ENCODE measurements around the gene CABLES2. TPM values are rescaled to one million over a fixed set of nuclear protein-coding genes. Genes with fewer than 3 reads are reported as not detected.

CABLES2 gene, protein sequence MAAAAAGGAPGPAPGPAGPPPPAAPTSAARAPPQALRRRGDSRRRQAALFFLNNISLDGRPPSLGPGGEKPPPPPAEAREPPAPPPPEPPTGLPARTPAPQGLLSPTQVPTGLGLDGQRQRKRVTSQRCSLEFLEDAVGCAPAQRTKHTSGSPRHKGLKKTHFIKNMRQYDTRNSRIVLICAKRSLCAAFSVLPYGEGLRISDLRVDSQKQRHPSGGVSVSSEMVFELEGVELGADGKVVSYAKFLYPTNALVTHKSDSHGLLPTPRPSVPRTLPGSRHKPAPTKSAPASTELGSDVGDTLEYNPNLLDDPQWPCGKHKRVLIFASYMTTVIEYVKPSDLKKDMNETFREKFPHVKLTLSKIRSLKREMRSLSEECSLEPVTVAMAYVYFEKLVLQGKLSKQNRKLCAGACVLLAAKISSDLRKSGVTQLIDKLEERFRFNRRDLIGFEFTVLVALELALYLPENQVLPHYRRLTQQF
- total RNA-seq (2021) (7.5 to 10.6 TPM (median 9.2 TPM) in 3 replicates), Bru-seq, nascent RNA (percentile 39 among the genes with signal in this experiment)
- long read RNA-seq, experiment 1, transcript CABLES2-201 (10 exons, 3,785 nt), result major isoform, 62 of 71 reads
- long read RNA-seq, experiment 1, partial matches to known transcripts, result 6 of 71 reads
- long read RNA-seq, experiment 1, other reads (novel, unspliced or antisense), result 3 of 71 reads
- long read RNA-seq, experiment 2, transcript CABLES2-201 (10 exons, 3,785 nt), result major isoform, 7 of 23 reads
- long read RNA-seq, experiment 2, partial matches to known transcripts, result 2 of 23 reads
- long read RNA-seq, experiment 2, other reads (novel, unspliced or antisense), result 14 of 23 reads
- long read RNA-seq, experiment 3, partial matches to known transcripts, result 0 of 1 reads
- long read RNA-seq, experiment 3, other reads (novel, unspliced or antisense), result 1 of 1 reads

DNA sequence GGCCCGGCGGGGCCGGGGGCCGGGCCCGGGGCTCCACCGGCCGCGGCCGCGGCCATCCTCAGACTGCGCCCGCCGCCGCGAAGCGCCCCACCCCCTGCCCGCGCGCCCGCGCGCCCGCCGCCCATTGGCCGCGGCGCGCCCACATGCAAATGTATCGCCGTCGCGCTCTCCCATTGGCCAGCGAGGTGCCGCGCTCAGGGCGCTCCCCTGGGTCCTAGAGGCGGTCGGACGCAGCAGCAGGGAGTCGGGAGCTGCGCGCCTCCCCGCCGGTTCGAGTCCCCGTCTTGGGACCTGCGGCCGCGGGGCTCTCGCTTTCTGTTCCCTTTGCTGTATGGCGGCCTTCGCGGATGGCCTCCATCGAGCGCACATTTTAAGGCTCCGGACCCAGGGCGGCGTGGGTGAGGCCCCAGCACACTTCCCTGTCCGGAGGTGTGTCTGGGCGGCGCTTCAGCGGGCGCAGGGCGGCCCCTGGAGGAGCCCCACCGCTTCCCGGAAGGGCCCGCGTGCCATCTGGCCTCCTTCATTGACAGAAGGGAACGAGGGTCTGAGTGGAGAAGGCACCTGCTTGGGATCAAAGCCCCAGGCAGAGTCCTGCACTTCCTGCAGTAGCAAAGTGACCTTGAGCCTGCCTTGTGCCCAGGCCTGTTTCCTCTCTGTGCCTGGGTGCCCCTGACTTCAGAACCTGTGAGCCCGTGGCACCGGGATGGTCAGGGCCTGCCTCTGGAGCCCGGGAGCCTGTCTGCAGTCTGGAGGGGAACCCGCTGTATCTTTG, at the start of gene CABLES2:
Gene CABLES2, minus strand, starts transcription at position 65 of the 772 bp plus-strand sequence. Its CDS starts 9 bp downstream, at position 56.
- peaks cover 9% of the 10 kb centered on the region for H3K4me1 Mint-ChIP-seq
- H3K27ac Mint-ChIP-seq, result no peak within 1 kb of the TSS
- DNase-seq (ENCODE audit: low spot score), result peak; percentile 93
- TF ChIP-seq GABPB1 (CRISPR knock-in tag; IDR thresholded peaks at IDR 0.05) (peak; percentile 48; the same call in 1 of the 2 replicates), NFYB (CRISPR knock-in tag; conservative IDR thresholded peaks at IDR 0.05; ENCODE audit: low read depth) (peak; percentile 76), TEAD1 (CRISPR knock-in tag; IDR thresholded peaks at IDR 0.05) (no peak), TP53 (CRISPR knock-in tag; IDR thresholded peaks at IDR 0.05) (peak; percentile 53; the same call in 1 of the 2 replicates), ZNF416 (CRISPR knock-in tag; IDR thresholded peaks at IDR 0.05) (0 out of 2 replicates have a peak, but pooled peaks have one; percentile 43), GTF2I (CRISPR knock-in tag; conservative IDR thresholded peaks at IDR 0.05) (peak; percentile 70; the same call in 1 of the 2 replicates), FOXJ3 (CRISPR knock-in tag; IDR thresholded peaks at IDR 0.05; ENCODE audit: borderline replicate concordance) (no peak), ETV6 (CRISPR knock-in tag; IDR thresholded peaks at IDR 0.05) (peak; percentile 76), NR2C2 (CRISPR knock-in tag; IDR thresholded peaks at IDR 0.05) (no peak), SP1 (CRISPR knock-in tag; conservative IDR thresholded peaks at IDR 0.05) (peak; percentile 87), KAT7 (CRISPR knock-in tag; IDR thresholded peaks at IDR 0.05; ENCODE audit: borderline replicate concordance) (no peak), ESRRA (CRISPR knock-in tag; IDR thresholded peaks at IDR 0.05; ENCODE audit: borderline replicate concordance) (peak; percentile 56; the same call in 1 of the 2 replicates), FOXK1 (CRISPR knock-in tag; IDR thresholded peaks at IDR 0.05) (0 out of 2 replicates have a peak, but pooled peaks have one; percentile 40), SOX15 (CRISPR knock-in tag; IDR thresholded peaks at IDR 0.05) (no peak)
- TF ChIP-seq, protein P1, sequence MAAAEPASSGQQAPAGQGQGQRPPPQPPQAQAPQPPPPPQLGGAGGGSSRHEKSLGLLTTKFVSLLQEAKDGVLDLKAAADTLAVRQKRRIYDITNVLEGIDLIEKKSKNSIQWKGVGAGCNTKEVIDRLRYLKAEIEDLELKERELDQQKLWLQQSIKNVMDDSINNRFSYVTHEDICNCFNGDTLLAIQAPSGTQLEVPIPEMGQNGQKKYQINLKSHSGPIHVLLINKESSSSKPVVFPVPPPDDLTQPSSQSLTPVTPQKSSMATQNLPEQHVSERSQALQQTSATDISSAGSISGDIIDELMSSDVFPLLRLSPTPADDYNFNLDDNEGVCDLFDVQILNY (CRISPR knock-in tag; IDR thresholded peaks at IDR 0.05), result peak; percentile 95
- TF ChIP-seq, protein P2, sequence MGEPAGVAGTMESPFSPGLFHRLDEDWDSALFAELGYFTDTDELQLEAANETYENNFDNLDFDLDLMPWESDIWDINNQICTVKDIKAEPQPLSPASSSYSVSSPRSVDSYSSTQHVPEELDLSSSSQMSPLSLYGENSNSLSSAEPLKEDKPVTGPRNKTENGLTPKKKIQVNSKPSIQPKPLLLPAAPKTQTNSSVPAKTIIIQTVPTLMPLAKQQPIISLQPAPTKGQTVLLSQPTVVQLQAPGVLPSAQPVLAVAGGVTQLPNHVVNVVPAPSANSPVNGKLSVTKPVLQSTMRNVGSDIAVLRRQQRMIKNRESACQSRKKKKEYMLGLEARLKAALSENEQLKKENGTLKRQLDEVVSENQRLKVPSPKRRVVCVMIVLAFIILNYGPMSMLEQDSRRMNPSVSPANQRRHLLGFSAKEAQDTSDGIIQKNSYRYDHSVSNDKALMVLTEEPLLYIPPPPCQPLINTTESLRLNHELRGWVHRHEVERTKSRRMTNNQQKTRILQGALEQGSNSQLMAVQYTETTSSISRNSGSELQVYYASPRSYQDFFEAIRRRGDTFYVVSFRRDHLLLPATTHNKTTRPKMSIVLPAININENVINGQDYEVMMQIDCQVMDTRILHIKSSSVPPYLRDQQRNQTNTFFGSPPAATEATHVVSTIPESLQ (CRISPR knock-in tag; IDR thresholded peaks at IDR 0.05), result 0 out of 2 replicates have a peak, but pooled peaks have one; percentile 27
- TF ChIP-seq, protein P3, sequence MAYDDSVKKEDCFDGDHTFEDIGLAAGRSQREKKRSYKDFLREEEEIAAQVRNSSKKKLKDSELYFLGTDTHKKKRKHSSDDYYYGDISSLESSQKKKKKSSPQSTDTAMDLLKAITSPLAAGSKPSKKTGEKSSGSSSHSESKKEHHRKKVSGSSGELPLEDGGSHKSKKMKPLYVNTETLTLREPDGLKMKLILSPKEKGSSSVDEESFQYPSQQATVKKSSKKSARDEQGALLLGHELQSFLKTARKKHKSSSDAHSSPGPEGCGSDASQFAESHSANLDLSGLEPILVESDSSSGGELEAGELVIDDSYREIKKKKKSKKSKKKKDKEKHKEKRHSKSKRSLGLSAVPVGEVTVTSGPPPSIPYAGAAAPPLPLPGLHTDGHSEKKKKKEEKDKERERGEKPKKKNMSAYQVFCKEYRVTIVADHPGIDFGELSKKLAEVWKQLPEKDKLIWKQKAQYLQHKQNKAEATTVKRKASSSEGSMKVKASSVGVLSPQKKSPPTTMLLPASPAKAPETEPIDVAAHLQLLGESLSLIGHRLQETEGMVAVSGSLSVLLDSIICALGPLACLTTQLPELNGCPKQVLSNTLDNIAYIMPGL (CRISPR knock-in tag; IDR thresholded peaks at IDR 0.05), result 0 out of 2 replicates have a peak, but pooled peaks have one; percentile 52
- TF ChIP-seq, protein P4, sequence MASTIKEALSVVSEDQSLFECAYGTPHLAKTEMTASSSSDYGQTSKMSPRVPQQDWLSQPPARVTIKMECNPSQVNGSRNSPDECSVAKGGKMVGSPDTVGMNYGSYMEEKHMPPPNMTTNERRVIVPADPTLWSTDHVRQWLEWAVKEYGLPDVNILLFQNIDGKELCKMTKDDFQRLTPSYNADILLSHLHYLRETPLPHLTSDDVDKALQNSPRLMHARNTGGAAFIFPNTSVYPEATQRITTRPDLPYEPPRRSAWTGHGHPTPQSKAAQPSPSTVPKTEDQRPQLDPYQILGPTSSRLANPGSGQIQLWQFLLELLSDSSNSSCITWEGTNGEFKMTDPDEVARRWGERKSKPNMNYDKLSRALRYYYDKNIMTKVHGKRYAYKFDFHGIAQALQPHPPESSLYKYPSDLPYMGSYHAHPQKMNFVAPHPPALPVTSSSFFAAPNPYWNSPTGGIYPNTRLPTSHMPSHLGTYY (CRISPR knock-in tag; IDR thresholded peaks at IDR 0.05), result no peak
- TF ChIP-seq, protein P5, sequence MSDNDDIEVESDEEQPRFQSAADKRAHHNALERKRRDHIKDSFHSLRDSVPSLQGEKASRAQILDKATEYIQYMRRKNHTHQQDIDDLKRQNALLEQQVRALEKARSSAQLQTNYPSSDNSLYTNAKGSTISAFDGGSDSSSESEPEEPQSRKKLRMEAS (CRISPR knock-in tag; IDR thresholded peaks at IDR 0.05), result peak; percentile 55; the same call in 1 of the 2 replicates
- TF ChIP-seq, protein P6, sequence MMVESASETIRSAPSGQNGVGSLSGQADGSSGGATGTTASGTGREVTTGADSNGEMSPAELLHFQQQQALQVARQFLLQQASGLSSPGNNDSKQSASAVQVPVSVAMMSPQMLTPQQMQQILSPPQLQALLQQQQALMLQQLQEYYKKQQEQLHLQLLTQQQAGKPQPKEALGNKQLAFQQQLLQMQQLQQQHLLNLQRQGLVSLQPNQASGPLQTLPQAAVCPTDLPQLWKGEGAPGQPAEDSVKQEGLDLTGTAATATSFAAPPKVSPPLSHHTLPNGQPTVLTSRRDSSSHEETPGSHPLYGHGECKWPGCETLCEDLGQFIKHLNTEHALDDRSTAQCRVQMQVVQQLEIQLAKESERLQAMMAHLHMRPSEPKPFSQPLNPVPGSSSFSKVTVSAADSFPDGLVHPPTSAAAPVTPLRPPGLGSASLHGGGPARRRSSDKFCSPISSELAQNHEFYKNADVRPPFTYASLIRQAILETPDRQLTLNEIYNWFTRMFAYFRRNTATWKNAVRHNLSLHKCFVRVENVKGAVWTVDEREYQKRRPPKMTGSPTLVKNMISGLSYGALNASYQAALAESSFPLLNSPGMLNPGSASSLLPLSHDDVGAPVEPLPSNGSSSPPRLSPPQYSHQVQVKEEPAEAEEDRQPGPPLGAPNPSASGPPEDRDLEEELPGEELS (CRISPR knock-in tag; IDR thresholded peaks at IDR 0.05), result 0 out of 2 replicates have a peak, but pooled peaks have one; percentile 45
- H3K27me3 Mint-ChIP-seq (ENCODE audit: low read depth), result peaks cover 5% of the 10 kb centered on the region
- H3K9me3 Mint-ChIP-seq, result no peaks in the 10 kb centered on the region
- POLR2A ChIA-PET, result no interaction called here
- H3K36me3 Mint-ChIP-seq, result no peaks in the 10 kb centered on the region
- H3K4me3 Mint-ChIP-seq, result peak within 1 kb of the TSS; percentile 67
- peak; percentile 81 for ATAC-seq
- CTCF ChIA-PET, result no interaction called here
